Glutamatergic neuron (in vitro differentiated cells): ENCODE data around the gene SLC12A3. TPM values are rescaled to one million over a fixed set of nuclear protein-coding genes. Genes with fewer than 3 reads are reported as not detected.
A peak's percentile ranks its signal among the peaks of the same experiment; 100 is the strongest.
"Not testable (repeated sequence)": the region's sequence is repeated elsewhere in the genome, so short reads cannot be mapped to it uniquely, and the experiment has no call there.

Experiments
- DNase-seq: peaks from one replicate; pipeline ENCODE4 v3.0.0; 2022
- H3K27ac Mint-ChIP-seq: one replicate; pipeline ENCODE4 v1.8.0; 2020; ENCODE audit warnings: mild to moderate bottlenecking, mixed read lengths, inconsistent platforms; ENCODE audit not compliant: unreplicated experiment
- H3K27me3 Mint-ChIP-seq: one replicate; pipeline ENCODE4 v1.8.0; 2020; ENCODE audit warnings: mild to moderate bottlenecking, moderate library complexity, mixed read lengths, inconsistent platforms; ENCODE audit not compliant: unreplicated experiment
- H3K36me3 Mint-ChIP-seq: one replicate; pipeline ENCODE4 v1.8.0; 2020; ENCODE audit warnings: mild to moderate bottlenecking, mixed read lengths, inconsistent platforms; ENCODE audit not compliant: unreplicated experiment
- H3K4me1 Mint-ChIP-seq: one replicate; pipeline ENCODE4 v1.8.0; 2020; ENCODE audit warnings: mild to moderate bottlenecking, low read depth, mixed read lengths, inconsistent platforms; ENCODE audit not compliant: unreplicated experiment
- H3K4me3 Mint-ChIP-seq: one replicate; pipeline ENCODE4 v1.8.0; 2020; ENCODE audit warnings: mild to moderate bottlenecking, mixed read lengths, inconsistent platforms; ENCODE audit not compliant: unreplicated experiment
- H3K9me3 Mint-ChIP-seq: one replicate; pipeline ENCODE4 v1.8.0; 2020; ENCODE audit warnings: mild to moderate bottlenecking, moderate library complexity, mixed read lengths, inconsistent platforms; ENCODE audit not compliant: unreplicated experiment
- total RNA-seq: library from RNA; stranded (reverse); fragmentation: NEBNext Ultra II Directional; extraction: Animal tissue kit (Norgen Biotek cat#: 25700); gene quantifications from one replicate; pipeline ENCODE4 v1.2.1, GENCODE V29; 2021; ENCODE audit not compliant: unreplicated experiment
- TF ChIP-seq, protein P1 (sequence below): fragments of 200-600 bp; sonication (generic); IDR thresholded peaks from one replicate; pipeline ENCODE4 v1.5.0; 2021; ENCODE audit not compliant: partially characterized antibody, unreplicated experiment

SLC12A3 gene
- total RNA-seq, 1 donor from 2014 or later = not detected

DNA sequence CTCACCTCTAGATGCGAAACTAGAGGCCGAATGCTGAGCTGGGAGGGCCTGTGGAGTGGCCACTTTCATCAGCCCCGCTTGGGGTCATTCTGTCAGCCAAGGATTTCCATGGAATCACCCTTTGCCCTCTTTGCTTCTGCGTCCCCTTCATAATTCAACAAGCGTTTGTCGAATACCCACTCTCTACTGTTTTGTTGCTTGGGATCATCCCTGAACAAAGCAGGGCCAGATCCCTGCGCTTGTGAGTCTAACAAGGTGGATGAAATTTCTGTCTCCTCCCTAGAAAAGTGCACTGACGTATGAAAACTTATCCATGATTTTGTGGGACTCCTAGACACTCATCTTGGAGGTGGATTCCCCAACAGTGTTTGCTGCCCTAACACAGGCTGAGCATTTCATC is 3.3 kb upstream of the SLC12A3 start:
- Mint-ChIP-seq H3K27me3 (peaks cover 6% of the 10 kb centered on the region), H3K9me3 (peaks cover 4% of the 10 kb centered on the region), H3K4me3 (no peak overlapping the region), H3K36me3 (no peaks in the 10 kb centered on the region), H3K4me1 (peaks cover 15% of the 10 kb centered on the region), H3K27ac (no peak overlapping the region)
- DNase-seq = no peak
- TF ChIP-seq, protein P1, sequence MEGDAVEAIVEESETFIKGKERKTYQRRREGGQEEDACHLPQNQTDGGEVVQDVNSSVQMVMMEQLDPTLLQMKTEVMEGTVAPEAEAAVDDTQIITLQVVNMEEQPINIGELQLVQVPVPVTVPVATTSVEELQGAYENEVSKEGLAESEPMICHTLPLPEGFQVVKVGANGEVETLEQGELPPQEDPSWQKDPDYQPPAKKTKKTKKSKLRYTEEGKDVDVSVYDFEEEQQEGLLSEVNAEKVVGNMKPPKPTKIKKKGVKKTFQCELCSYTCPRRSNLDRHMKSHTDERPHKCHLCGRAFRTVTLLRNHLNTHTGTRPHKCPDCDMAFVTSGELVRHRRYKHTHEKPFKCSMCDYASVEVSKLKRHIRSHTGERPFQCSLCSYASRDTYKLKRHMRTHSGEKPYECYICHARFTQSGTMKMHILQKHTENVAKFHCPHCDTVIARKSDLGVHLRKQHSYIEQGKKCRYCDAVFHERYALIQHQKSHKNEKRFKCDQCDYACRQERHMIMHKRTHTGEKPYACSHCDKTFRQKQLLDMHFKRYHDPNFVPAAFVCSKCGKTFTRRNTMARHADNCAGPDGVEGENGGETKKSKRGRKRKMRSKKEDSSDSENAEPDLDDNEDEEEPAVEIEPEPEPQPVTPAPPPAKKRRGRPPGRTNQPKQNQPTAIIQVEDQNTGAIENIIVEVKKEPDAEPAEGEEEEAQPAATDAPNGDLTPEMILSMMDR = no peak

DNA sequence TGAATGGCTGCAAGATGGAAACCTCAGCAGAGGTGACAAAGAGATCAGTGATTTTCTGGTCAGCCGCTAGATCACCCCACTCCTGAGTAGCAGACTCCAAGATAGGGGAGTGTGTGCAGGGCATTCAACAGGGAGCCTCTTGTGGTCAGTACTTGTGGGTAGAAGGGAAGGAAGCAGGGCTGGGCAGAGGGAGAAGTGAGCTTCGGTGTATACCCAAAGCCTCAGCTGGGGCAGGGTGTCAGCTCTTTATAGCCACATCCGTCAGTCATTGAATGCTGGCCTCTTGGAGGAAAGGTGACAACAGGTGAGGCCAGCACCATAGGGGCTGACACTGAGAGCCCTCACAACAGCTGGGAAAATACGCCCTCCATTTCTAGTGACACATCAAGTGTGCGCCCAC is 2.2 kb upstream of the SLC12A3 start:
- TF ChIP-seq, protein P1 = no peak
- peaks cover 15% of the 10 kb centered on the region for H3K4me1 Mint-ChIP-seq
- H3K27me3 Mint-ChIP-seq = peaks cover 6% of the 10 kb centered on the region
- no peaks in the 10 kb centered on the region for H3K36me3 Mint-ChIP-seq
- peaks cover 4% of the 10 kb centered on the region for H3K9me3 Mint-ChIP-seq
- H3K27ac Mint-ChIP-seq = no peak overlapping the region
- no peak overlapping the region for H3K4me3 Mint-ChIP-seq
- DNase-seq = no peak

DNA sequence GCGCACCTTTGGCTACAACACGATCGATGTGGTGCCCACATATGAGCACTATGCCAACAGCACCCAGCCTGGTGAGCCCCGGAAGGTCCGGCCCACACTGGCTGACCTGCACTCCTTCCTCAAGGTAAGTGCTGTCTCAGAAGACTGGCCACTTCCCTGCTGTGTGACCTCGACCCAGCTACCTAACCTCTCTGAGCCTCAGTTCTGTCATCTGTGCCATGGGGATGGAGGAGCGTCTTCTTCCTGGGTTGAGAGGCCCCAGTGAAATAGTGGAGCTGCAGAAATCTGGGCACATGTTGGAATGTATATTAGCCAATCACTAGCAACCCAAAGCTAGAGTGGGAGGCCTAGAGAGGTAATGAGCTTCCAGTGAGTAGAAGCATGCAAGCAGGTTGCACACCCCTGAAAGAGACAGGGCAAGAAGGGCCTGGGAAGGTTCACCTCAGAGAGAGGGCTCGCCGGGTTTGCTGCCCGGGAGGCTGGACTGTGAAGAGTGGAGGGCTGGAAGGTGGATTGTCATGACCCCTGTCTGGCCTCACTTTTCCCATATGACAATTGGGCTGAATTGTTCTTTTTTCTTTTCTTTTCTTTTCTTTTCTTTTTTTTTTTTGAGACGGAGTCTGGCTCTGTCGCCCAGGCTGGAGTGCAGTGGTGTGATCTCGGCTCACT is 521 bp downstream of the SLC12A3 start:
- no peak overlapping the region for H3K4me3 Mint-ChIP-seq
- DNase-seq = no peak
- H3K27me3 Mint-ChIP-seq = peaks cover 3% of the 10 kb centered on the region
- no peaks in the 10 kb centered on the region for H3K9me3 Mint-ChIP-seq
- H3K27ac Mint-ChIP-seq = no peak overlapping the region
- peaks cover 14% of the 10 kb centered on the region for H3K4me1 Mint-ChIP-seq
- TF ChIP-seq, protein P1 = no peak
- no peaks in the 10 kb centered on the region for H3K36me3 Mint-ChIP-seq

DNA sequence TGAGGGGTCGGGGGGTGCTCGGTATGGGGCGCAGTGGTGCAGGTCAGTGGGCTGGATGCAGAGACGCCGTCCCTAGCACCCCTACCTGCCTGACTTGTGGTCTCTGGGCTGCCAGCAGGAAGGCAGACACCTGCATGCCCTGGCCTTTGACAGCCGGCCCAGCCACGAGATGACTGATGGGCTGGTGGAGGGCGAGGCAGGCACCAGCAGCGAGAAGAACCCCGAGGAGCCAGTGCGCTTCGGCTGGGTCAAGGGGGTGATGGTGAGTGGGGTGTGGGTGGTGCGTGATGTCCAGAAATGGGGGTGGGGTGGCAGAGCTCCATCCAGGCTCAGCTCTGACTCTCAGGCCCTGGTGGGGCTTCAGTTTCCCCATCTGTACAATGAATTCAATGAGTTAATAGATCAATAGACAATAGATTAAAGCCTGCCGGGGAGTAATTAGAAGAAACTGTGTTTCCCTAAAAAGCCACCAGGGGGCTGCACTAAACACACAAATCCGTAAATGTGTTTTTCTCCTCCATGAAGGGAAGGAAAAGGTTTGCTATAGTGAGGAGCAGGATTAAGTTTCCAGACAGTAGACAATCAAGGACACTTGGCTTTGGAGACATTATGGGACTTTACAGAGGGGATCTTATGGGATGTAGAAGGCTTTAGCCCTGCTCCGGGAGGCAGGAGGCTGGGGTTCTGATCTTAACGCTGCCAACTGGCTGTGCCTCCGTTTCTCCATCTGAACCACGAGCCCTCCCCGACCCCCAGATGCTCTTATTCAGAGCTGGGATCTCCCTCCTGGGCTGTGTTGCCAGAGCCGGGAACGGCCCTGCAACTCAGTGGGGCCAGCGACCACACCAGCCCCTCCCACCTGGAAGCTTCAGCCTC is 2.2 kb downstream of the SLC12A3 start:
- Mint-ChIP-seq H3K27ac (no peak overlapping the region), H3K4me3 (no peak overlapping the region), H3K4me1 (peaks cover 2% of the 10 kb centered on the region), H3K36me3 (no peaks in the 10 kb centered on the region), H3K27me3 (peaks cover 2% of the 10 kb centered on the region), H3K9me3 (no peaks in the 10 kb centered on the region)
- no peak for DNase-seq
- TF ChIP-seq, protein P1 = peak; percentile 91

DNA sequence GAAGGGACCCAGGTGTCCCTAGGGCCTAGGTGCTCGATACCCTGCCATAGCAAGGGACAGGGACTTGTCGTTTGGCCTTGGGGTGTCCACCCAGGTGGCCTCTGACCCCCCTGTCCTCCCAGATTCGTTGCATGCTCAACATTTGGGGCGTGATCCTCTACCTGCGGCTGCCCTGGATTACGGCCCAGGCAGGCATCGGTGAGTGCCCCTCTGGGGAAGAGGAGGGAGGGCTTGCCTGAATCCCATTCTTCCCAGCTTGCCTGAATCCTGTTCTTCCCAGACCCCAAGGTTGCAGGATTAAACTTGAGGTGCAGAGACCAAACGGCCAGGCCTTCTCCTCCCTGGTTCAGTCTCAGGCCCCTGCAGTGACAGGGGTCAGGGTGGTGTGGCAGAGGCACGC is 3.2 kb downstream of the SLC12A3 start:
- TF ChIP-seq, protein P1 = no peak
- peaks cover 2% of the 10 kb centered on the region for H3K4me1 Mint-ChIP-seq
- H3K4me3 Mint-ChIP-seq = no peak overlapping the region
- no peak overlapping the region for H3K27ac Mint-ChIP-seq
- no peaks in the 10 kb centered on the region for H3K36me3 Mint-ChIP-seq
- H3K9me3 Mint-ChIP-seq = no peaks in the 10 kb centered on the region
- no peak for DNase-seq
- H3K27me3 Mint-ChIP-seq = peaks cover 2% of the 10 kb centered on the region

DNA sequence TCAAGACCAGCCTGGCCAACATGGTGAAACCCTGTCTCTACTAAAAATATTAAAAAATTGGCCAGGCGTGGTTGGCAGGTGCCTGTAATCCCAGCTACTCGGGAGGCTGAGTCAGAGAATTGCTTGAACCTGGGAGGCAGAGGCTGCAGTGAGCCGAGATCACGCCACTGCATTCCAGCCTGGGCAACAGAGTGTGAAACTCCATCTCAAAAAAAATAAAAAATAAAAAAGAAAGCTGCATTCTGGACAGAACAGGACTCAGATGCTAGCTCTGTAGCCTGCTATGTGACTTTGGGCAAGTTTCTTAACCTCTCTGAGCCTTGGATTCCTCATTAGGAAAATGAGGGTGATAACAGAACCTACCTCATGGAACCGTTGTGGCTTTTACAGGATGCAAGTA is 3.8 kb downstream of the SLC12A3 start:
- H3K4me1 Mint-ChIP-seq, H3K36me3 Mint-ChIP-seq, H3K4me3 Mint-ChIP-seq, DNase-seq, H3K9me3 Mint-ChIP-seq, H3K27ac Mint-ChIP-seq, H3K27me3 Mint-ChIP-seq: not testable (repeated sequence)
